Measurements from ENCODE around the gene PPP1R37.

DNA sequence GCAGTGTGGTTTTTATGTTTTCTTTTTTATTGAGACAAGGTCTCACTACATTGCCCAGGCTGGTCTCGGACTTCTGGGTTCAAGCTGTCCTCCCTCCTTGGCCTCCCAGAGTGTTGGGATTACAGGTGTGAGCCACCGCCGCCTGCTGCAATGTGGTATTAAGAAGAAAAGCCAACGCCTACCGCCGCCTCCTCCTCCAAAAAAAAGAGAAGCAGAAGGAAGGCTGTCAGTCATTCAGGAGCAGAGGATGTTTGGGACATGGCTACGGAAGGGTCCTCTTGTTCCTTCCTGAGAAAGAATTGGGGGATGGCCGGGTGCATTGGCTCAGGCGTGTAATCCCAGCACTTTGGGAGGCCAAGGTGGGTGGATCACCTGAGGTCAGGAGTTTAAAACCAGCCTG lies 1.2 kb downstream of the PPP1R37 start:
- TF ChIP-seq HNF4A (conservative IDR thresholded peaks at IDR 0.05), result no peak
- TF ChIP-seq, protein P1, sequence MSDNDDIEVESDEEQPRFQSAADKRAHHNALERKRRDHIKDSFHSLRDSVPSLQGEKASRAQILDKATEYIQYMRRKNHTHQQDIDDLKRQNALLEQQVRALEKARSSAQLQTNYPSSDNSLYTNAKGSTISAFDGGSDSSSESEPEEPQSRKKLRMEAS (IDR thresholded peaks at IDR 0.05), result no peak
- TF ChIP-seq, protein P2, sequence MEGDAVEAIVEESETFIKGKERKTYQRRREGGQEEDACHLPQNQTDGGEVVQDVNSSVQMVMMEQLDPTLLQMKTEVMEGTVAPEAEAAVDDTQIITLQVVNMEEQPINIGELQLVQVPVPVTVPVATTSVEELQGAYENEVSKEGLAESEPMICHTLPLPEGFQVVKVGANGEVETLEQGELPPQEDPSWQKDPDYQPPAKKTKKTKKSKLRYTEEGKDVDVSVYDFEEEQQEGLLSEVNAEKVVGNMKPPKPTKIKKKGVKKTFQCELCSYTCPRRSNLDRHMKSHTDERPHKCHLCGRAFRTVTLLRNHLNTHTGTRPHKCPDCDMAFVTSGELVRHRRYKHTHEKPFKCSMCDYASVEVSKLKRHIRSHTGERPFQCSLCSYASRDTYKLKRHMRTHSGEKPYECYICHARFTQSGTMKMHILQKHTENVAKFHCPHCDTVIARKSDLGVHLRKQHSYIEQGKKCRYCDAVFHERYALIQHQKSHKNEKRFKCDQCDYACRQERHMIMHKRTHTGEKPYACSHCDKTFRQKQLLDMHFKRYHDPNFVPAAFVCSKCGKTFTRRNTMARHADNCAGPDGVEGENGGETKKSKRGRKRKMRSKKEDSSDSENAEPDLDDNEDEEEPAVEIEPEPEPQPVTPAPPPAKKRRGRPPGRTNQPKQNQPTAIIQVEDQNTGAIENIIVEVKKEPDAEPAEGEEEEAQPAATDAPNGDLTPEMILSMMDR (IDR thresholded peaks at IDR 0.05; ENCODE audit: low read depth, low read length, missing input control), result no peak
- TF ChIP-seq, protein P3, sequence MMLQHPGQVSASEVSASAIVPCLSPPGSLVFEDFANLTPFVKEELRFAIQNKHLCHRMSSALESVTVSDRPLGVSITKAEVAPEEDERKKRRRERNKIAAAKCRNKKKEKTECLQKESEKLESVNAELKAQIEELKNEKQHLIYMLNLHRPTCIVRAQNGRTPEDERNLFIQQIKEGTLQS (IDR thresholded peaks at IDR 0.05), result no peak
- TF ChIP-seq, protein P4, sequence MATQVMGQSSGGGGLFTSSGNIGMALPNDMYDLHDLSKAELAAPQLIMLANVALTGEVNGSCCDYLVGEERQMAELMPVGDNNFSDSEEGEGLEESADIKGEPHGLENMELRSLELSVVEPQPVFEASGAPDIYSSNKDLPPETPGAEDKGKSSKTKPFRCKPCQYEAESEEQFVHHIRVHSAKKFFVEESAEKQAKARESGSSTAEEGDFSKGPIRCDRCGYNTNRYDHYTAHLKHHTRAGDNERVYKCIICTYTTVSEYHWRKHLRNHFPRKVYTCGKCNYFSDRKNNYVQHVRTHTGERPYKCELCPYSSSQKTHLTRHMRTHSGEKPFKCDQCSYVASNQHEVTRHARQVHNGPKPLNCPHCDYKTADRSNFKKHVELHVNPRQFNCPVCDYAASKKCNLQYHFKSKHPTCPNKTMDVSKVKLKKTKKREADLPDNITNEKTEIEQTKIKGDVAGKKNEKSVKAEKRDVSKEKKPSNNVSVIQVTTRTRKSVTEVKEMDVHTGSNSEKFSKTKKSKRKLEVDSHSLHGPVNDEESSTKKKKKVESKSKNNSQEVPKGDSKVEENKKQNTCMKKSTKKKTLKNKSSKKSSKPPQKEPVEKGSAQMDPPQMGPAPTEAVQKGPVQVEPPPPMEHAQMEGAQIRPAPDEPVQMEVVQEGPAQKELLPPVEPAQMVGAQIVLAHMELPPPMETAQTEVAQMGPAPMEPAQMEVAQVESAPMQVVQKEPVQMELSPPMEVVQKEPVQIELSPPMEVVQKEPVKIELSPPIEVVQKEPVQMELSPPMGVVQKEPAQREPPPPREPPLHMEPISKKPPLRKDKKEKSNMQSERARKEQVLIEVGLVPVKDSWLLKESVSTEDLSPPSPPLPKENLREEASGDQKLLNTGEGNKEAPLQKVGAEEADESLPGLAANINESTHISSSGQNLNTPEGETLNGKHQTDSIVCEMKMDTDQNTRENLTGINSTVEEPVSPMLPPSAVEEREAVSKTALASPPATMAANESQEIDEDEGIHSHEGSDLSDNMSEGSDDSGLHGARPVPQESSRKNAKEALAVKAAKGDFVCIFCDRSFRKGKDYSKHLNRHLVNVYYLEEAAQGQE (IDR thresholded peaks at IDR 0.05), result no peak
- TF ChIP-seq FOXA1 (IDR thresholded peaks at IDR 0.05), result no peak
- no peak for TF ChIP-seq GABPA (IDR thresholded peaks at IDR 0.05 in 1 of 2, conservative IDR thresholded peaks at IDR 0.05 in 1 of 2)
- no peak for TF ChIP-seq TAF1 (conservative IDR thresholded peaks at IDR 0.05)
- no peak for TF ChIP-seq YY1 (IDR thresholded peaks at IDR 0.05)
- TF ChIP-seq RXRA (IDR thresholded peaks at IDR 0.05), result no peak
- no peak for TF ChIP-seq JUND (IDR thresholded peaks at IDR 0.05)
- TF ChIP-seq SP1 (IDR thresholded peaks at IDR 0.05), result no peak
- TF ChIP-seq EGR1 (IDR thresholded peaks at IDR 0.05; ENCODE audit: low read depth in 2 of 2), result no peak
- TF ChIP-seq RAD21 (IDR thresholded peaks at IDR 0.05), result no peak
